ENCODE results near the gene IFNA10.
"Not testable (repeated sequence)": the region's sequence is repeated elsewhere in the genome, so short reads cannot be mapped to it uniquely, and the experiment has no call there.

The IFNA10 gene

DNA sequence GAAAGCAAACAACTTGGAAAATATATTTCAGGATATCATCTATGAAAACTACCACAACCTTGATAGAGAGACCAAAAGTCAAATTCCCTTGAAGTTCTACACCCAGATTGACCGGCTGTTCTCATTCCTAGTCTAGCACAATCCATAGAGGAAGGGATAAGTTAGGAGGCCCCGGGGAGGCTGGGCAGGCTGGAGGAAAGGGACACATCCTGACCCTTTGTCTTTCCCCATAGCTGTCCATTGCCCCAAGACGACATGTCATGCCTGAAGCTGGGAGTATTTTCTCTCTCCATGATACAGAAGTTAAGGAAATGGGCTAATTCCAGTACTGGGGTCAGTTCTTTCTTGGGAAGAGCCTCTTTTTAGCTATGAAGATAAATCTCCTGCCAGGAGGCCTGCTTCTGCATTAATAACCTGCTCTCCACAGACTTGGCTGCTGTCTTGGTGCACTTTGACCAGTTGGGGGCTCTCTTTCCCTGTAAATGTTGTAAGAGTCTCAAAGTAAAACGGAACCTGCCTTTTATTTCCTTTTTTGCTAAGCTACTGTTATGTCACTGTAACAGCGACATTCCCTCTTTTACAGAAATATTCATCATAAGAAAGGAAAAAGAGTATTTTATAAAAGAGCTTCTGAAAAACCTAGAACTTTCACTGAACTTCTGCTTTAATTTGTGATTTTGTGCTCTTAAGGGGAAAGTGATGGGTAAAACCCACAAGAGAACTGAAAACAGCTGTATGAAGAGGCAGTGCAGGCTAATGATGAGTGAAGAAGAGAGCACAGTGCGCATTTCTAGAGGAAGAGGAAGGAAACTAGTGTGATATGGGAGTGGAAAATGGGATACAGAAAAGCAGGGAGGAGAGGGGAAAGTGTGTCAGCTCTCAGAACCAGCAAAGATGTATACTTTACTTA lies 11.8 kb downstream of the IFNA10 start:
- not testable (repeated sequence) for DNase-seq (ENCODE audit: low read depth)

GRCh38 chr9:21187487-21187886 lies 19.5 kb downstream of the IFNA10 start, which contains the start of gene IFNA4:
Gene IFNA4 (minus strand): TSS chr9:21187587. CDS start chr9:21187531, 56 bp downstream.
- not testable (repeated sequence) for DNase-seq (ENCODE audit: low read depth)

DNA sequence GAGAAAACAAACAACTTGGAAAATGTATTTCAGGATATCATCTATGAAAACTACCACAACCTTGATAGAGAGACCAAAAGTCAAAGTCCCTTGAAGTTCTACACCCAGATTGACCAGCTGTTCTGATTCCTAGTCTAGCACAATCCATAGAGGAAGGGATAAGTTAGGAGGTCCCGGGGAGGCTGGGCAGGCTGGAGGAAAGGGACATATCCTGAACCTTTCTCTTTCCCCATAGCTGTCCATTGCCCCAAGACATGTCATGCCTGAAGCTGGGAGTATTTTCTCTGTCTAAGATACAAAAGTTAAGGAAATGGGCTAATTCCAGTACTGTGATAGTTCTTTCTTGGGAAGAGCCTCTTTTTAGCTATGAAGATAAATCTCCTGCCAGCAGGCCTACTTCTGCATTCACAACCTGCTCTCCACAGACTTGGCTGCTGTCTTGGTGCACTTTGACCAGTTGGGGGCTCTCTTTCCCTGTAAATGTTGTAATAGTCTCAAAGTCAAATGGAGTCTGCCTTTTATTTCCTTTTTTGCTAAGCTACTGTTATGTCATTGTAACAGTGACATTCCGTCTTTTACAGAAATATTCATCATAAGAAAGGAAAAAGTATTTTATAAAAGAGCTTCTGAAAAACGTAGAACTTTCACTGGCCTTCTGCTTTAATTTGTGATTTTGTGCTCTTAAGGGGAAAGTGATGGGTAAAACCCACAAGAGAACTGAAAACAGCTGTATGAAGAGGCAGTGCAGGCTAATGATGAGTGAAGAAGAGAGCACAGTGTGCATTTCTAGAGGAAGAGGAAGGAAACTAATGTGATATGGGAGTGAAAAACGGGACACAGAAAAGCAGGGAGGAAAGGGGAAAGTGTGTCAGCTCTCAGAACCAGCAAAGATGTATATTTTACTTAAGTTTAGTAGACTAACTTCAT lies 23.9 kb downstream of the IFNA10 start:
- not testable (repeated sequence) for DNase-seq (ENCODE audit: low read depth)

GRCh38 chr9:21174671-21175070 lies 32.3 kb downstream of the IFNA10 start:
- DNase-seq (ENCODE audit: low read depth) = no peak

- no peak for DNase-seq (ENCODE audit: low read depth)
Observed at GRCh38 chr9:21172156-21172555, 34.8 kb downstream of the IFNA10 start.

- no peak for DNase-seq (ENCODE audit: low read depth)
Observed at GRCh38 chr9:21171351-21171750, 35.6 kb downstream of the IFNA10 start.

GRCh38 chr9:21166560-21166959 lies 40.4 kb downstream of the IFNA10 start, which contains the start of gene IFNA21:
Gene IFNA21 (minus strand): TSS chr9:21166660. CDS start chr9:21166612, 48 bp downstream.
- not testable (repeated sequence) for DNase-seq (ENCODE audit: low read depth)

DNA sequence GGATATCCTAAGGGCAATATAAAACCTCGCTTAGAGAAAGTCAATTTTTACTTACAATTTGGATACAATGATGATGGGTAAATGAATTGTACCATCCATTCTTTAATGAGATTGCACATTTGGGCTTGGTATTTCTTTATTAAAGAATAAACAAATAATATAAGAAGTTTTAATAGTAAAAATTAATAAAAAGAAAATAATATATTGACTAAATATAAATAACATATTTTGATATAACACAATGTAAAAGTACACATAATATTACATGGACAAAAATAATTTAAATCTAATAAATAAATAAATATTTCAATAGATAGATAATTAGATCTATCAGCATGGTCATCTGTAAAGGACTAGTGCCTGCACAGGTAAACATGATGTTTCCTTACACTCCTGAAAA lies 41.4 kb downstream of the IFNA10 start:
- no peak for DNase-seq (ENCODE audit: low read depth)

DNA sequence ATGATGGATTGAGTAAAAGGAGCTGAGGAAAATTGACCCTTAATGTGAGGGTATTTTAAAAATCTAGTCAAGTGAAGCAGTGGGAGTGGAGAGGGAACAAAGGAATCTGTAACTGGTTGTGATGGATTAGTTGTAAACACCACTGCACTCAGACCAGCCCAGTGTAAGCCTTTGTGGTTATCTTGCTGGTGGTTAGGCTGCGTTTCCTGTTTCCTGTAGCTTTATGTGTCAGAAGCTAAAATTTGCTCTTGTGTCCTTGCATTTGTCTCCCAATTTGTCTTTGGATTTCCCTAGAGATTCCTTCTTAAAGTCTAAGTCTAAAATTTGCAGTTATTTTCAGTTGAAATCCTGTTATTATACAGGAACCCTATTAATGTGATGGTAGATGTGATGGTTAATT lies 46.8 kb downstream of the IFNA10 start:
- DNase-seq (ENCODE audit: low read depth) = no peak

Measured in T-helper 22 cell (primary cell).